Neuronal stem cell (in vitro differentiated cells): ENCODE measurements around the gene IVNS1ABP.

ENCODE experiments used
- DNase-seq: peaks from one replicate; pipeline ENCODE4 v3.0.0-alpha.2; 2013; ENCODE audit warnings: low spot score
- H2AFZ ChIP-seq: one replicate; pipeline ENCODE4 v1.6.1; 2013; ENCODE audit warnings: mild to moderate bottlenecking, low read length, inconsistent platforms
- H2AK5ac ChIP-seq: 2 replicates; pipeline ENCODE4 v1.6.1; 2013; ENCODE audit warnings: low read depth, mild to moderate bottlenecking, inconsistent platforms, low read length, moderate library complexity, mixed read lengths
- H2BK120ac ChIP-seq: 2 replicates; pipeline ENCODE4 v1.6.1; 2013; ENCODE audit warnings: low read depth, mild to moderate bottlenecking, inconsistent platforms, low read length, moderate library complexity, mixed read lengths
- H2BK12ac ChIP-seq: one replicate; pipeline ENCODE4 v1.6.1; 2013; ENCODE audit warnings: low read length, inconsistent platforms
- H2BK15ac ChIP-seq: 2 replicates; pipeline ENCODE4 v1.6.1; 2013; ENCODE audit warnings: mild to moderate bottlenecking, low read length, inconsistent platforms, mixed read lengths
- H2BK5ac ChIP-seq: one replicate; pipeline ENCODE4 v1.6.1; 2013; ENCODE audit warnings: inconsistent platforms, mild to moderate bottlenecking, low read length, moderate library complexity
- H3K14ac ChIP-seq: one replicate; pipeline ENCODE4 v1.6.1; 2013; ENCODE audit warnings: low read length, inconsistent platforms
- H3K18ac ChIP-seq: 2 replicates; pipeline ENCODE4 v1.6.1; 2013; ENCODE audit warnings: low read length, inconsistent platforms
- H3K23ac ChIP-seq: 2 replicates; pipeline ENCODE4 v1.6.1; 2013; ENCODE audit warnings: low read depth, mild to moderate bottlenecking, mixed read lengths, low read length, inconsistent platforms; ENCODE audit not compliant: poor library complexity
- H3K27ac ChIP-seq: replicated peaks from 3 replicates; pipeline ENCODE4 v1.5.1; 2013; ENCODE audit warnings: low read length, inconsistent platforms
- H3K27me3 ChIP-seq, 3 experiments: 2 replicates each; pipeline ENCODE4 v1.6.1; 2013; ENCODE audit warnings: low read length in 3 of 3, mild to moderate bottlenecking in 2 of 3, inconsistent platforms in 1 of 3, low read depth in 1 of 3, mixed read lengths in 1 of 3, moderate library complexity in 1 of 3; ENCODE audit not compliant: control insufficient read depth in 3 of 3, insufficient read depth in 3 of 3
- H3K36me3 ChIP-seq, 2 donors: replicated peaks in 1 of 2; 2 replicates each; pipeline ENCODE4 v1.6.1; 2013; ENCODE audit warnings: low read length in 2 of 2; ENCODE audit not compliant: control insufficient read depth in 2 of 2, insufficient read depth in 2 of 2
- H3K4ac ChIP-seq: 2 replicates; pipeline ENCODE4 v1.6.1; 2013; ENCODE audit warnings: inconsistent platforms, mild to moderate bottlenecking, low read length, moderate library complexity
- H3K4me1 ChIP-seq, 2 donors: 1 replicate in 1 of 2; 2 replicates in 1 of 2; pipeline ENCODE4 v1.6.1; 2013; ENCODE audit warnings: low read length in 2 of 2, low read depth in 1 of 2; ENCODE audit not compliant: control insufficient read depth in 2 of 2, insufficient read depth in 1 of 2
- H3K4me2 ChIP-seq: one replicate; pipeline ENCODE4 v1.6.1; 2013; ENCODE audit warnings: mild to moderate bottlenecking, low read length, inconsistent platforms; ENCODE audit not compliant: insufficient read depth, poor library complexity, severe bottlenecking
- H3K4me3 ChIP-seq, 2 donors: 2 replicates each; pipeline ENCODE4 v1.5.1; 2013; ENCODE audit warnings: low read length in 2 of 2, mild to moderate bottlenecking in 2 of 2, inconsistent platforms in 1 of 2, moderate library complexity in 1 of 2
- H3K79me1 ChIP-seq: one replicate; pipeline ENCODE4 v1.6.1; 2013; ENCODE audit warnings: low read depth, mild to moderate bottlenecking, inconsistent platforms, low read length, moderate library complexity
- H3K9ac ChIP-seq: one replicate; pipeline ENCODE4 v1.6.1; 2013; ENCODE audit warnings: mild to moderate bottlenecking, low read depth, low read length, inconsistent platforms; ENCODE audit not compliant: poor library complexity
- H3K9me3 ChIP-seq, 2 donors: replicated peaks in 1 of 2; 2 replicates each; pipeline versions ENCODE3 to v1.6.1; 2013; ENCODE audit warnings: low read length in 2 of 2, mild to moderate bottlenecking in 2 of 2, inconsistent platforms in 1 of 2, low read depth in 1 of 2, mixed read lengths in 1 of 2, moderate library complexity in 1 of 2; ENCODE audit not compliant: control insufficient read depth in 2 of 2, insufficient read depth in 1 of 2
- H4K8ac ChIP-seq: one replicate; pipeline ENCODE4 v1.6.1; 2013; ENCODE audit warnings: low read depth, mild to moderate bottlenecking, inconsistent platforms, low read length, moderate library complexity
- H4K91ac ChIP-seq: one replicate; pipeline ENCODE4 v1.6.1; 2013; ENCODE audit warnings: low read length, low read depth, mild to moderate bottlenecking, inconsistent platforms; ENCODE audit not compliant: poor library complexity
- WGBS, 2 donors: extraction: QIAGEN DNeasy Blood & Tissue Kit; methylation state at CpG; one replicate each; pipeline ENCODE4 v1.1.7; 2013; ENCODE audit warnings: missing lambda C conversion rate in 2 of 2, mixed read lengths in 1 of 2; ENCODE audit not compliant: insufficient read length in 2 of 2, insufficient replicate concordance in 1 of 2; ENCODE audit errors: extremely low coverage in 2 of 2; 5-methylcytosine and 5-hydroxymethylcytosine counted together

Gene IVNS1ABP

DNA sequence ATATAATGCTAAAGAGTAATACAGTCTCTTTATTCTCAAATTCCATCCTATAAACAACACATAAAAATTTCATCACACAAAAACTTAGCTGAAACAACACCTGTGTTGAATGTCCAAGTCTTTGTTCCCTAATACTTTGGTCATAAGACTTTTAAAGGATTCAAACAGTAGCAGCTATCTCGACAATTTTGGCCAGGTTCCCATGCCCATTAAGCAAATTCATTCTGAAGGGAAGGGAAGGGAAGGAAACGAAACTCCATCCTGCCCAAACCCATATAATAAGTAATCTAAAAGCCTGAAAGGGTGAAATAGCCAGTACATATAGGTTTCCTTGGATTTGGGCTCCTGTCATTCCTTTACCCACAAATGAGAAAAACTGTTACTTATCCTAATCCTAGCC lies 7.5 kb downstream of the IVNS1ABP start:
- Histone ChIP-seq H3K23ac (no peak overlapping the region), H2BK5ac (no peak overlapping the region), H3K9ac (no peak overlapping the region), H3K79me1 (no peaks in the 10 kb centered on the region), H2AK5ac (no peak overlapping the region), H2BK120ac (no peak overlapping the region), H3K9me3 (no peaks in the 10 kb centered on the region), H3K4me2 (no peak overlapping the region), H3K4me3 (no peak overlapping the region), H3K18ac (no peak overlapping the region), H4K8ac (no peak overlapping the region), H4K91ac (no peak overlapping the region), H3K27ac (no peak overlapping the region), H3K27me3 (no peaks in the 10 kb centered on the region), H2AFZ (no peak overlapping the region), H3K4ac (no peak overlapping the region), H3K36me3 (peaks cover 17 to 82% of the 10 kb centered on the region in 2 donors), H2BK15ac (no peak overlapping the region), H3K14ac (no peak overlapping the region), H2BK12ac (no peak overlapping the region), H3K4me1 (peaks cover 0 to 12% of the 10 kb centered on the region in 2 donors)
- no CpG with 5 or more reads among the region's 2 CpGs for WGBS, 2 donors
- DNase-seq, result no peak

DNA sequence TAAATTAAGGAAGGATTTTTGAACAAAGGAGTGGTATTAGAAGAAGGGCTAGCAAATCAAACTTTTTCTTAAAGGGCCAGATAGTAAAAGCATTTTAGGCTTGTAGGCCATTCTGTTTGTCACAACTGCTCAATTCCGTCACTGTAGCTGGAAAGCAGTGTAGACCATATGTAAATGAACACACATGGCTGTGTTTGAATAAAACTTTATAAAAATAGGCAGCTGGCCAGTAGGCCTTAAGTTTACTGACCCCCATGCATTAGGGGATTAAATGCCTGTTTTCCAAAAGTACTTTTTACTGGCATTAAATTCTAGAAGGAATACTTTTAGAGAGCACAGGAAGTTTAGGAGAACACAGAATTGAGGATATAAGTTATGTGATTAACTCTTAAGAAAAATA lies 8.9 kb downstream of the IVNS1ABP start:
- no CpG with 5 or more reads among the region's 1 CpG for WGBS, 2 donors
- Histone ChIP-seq H4K8ac (no peak overlapping the region), H2AK5ac (no peak overlapping the region), H2BK120ac (no peak overlapping the region), H2BK15ac (no peak overlapping the region), H3K14ac (no peak overlapping the region), H3K4ac (no peak overlapping the region), H3K18ac (no peak overlapping the region), H3K27me3 (no peaks in the 10 kb centered on the region), H3K4me3 (no peak overlapping the region), H3K4me1 (peaks cover 0 to under 1% of the 10 kb centered on the region in 2 donors), H3K9me3 (no peaks in the 10 kb centered on the region), H3K4me2 (no peak overlapping the region), H3K23ac (no peak overlapping the region), H2AFZ (no peak overlapping the region), H3K9ac (no peak overlapping the region), H2BK5ac (no peak overlapping the region), H3K27ac (no peak overlapping the region), H2BK12ac (no peak overlapping the region), H4K91ac (no peak overlapping the region), H3K36me3 (peaks cover 22 to 94% of the 10 kb centered on the region in 2 donors), H3K79me1 (no peaks in the 10 kb centered on the region)
- DNase-seq, result no peak

GRCh38 chr1:185305419-185305818 lies 11.6 kb downstream of the IVNS1ABP start:
- no peak overlapping the region for H3K18ac ChIP-seq
- no peaks in the 10 kb centered on the region for H3K4me1 ChIP-seq
- H2AFZ ChIP-seq, result no peak overlapping the region
- no peak overlapping the region for H2BK12ac ChIP-seq
- no peak overlapping the region for H4K91ac ChIP-seq
- H2BK15ac ChIP-seq, result no peak overlapping the region
- no peak overlapping the region for H3K27ac ChIP-seq
- no peak overlapping the region for H2AK5ac ChIP-seq
- no peak overlapping the region for H2BK5ac ChIP-seq
- no peak overlapping the region for H3K14ac ChIP-seq
- no peaks in the 10 kb centered on the region for H3K9me3 ChIP-seq
- no peak overlapping the region for H3K4ac ChIP-seq
- H3K36me3 ChIP-seq, result peaks cover 26 to 100% of the 10 kb centered on the region in 2 donors
- H3K27me3 ChIP-seq, result no peaks in the 10 kb centered on the region
- no peak overlapping the region for H3K4me3 ChIP-seq
- no peak overlapping the region for H3K4me2 ChIP-seq
- no peak overlapping the region for H3K23ac ChIP-seq
- DNase-seq, result no peak
- H4K8ac ChIP-seq, result no peak overlapping the region
- no peak overlapping the region for H2BK120ac ChIP-seq
- H3K9ac ChIP-seq, result no peak overlapping the region
- H3K79me1 ChIP-seq, result no peaks in the 10 kb centered on the region
- WGBS, 2 donors, result no CpG with 5 or more reads among the region's 3 CpGs

- H3K4me1 ChIP-seq, result peaks cover 0 to 1% of the 10 kb centered on the region in 2 donors
- peaks cover 25 to 100% of the 10 kb centered on the region in 2 donors for H3K36me3 ChIP-seq
- no peak overlapping the region for H3K27ac ChIP-seq
- no peak overlapping the region for H3K18ac ChIP-seq
- H3K4me2 ChIP-seq, result no peak overlapping the region
- no peak overlapping the region for H3K23ac ChIP-seq
- H3K4ac ChIP-seq, result no peak overlapping the region
- WGBS, 2 donors, result no CpG with 5 or more reads among the region's 6 CpGs
- no peak overlapping the region for H3K9ac ChIP-seq
- H2AK5ac ChIP-seq, result no peak overlapping the region
- no peak overlapping the region for H3K4me3 ChIP-seq
- H3K27me3 ChIP-seq, result no peaks in the 10 kb centered on the region
- H4K91ac ChIP-seq, result no peak overlapping the region
- H2BK120ac ChIP-seq, result no peak overlapping the region
- H3K79me1 ChIP-seq, result no peaks in the 10 kb centered on the region
- H2AFZ ChIP-seq, result no peak overlapping the region
- H3K9me3 ChIP-seq, result no peaks in the 10 kb centered on the region
- DNase-seq, result no peak
- no peak overlapping the region for H4K8ac ChIP-seq
- H3K14ac ChIP-seq, result no peak overlapping the region
- no peak overlapping the region for H2BK5ac ChIP-seq
- no peak overlapping the region for H2BK12ac ChIP-seq
- H2BK15ac ChIP-seq, result no peak overlapping the region
Observed at GRCh38 chr1:185300152-185300551, 16.9 kb downstream of the IVNS1ABP start.
